IPS-15b (cell line): ENCODE measurements around the gene CXCL10.
A peak's percentile ranks its signal among the peaks of the same experiment; 100 is the strongest.
"Not testable (repeated sequence)": the region's sequence is repeated elsewhere in the genome, so short reads cannot be mapped to it uniquely, and the experiment has no call there.

ENCODE experiments used
- H3K27me3 ChIP-seq: one replicate; pipeline ENCODE4 v1.6.1; 2013; ENCODE audit warnings: low read length; ENCODE audit not compliant: control insufficient read depth, insufficient read depth
- H3K36me3 ChIP-seq: one replicate; pipeline ENCODE4 v1.6.1; 2013; ENCODE audit warnings: low read length; ENCODE audit not compliant: control insufficient read depth, insufficient read depth
- H3K4me1 ChIP-seq: one replicate; pipeline ENCODE4 v1.6.1; 2013; ENCODE audit warnings: mild to moderate bottlenecking, low read length; ENCODE audit not compliant: control insufficient read depth, insufficient read depth
- H3K4me3 ChIP-seq: one replicate; pipeline ENCODE4 v1.5.1; 2013; ENCODE audit warnings: low read depth, low read length
- H3K9ac ChIP-seq: one replicate; pipeline ENCODE4 v1.6.1; 2013; ENCODE audit warnings: low read depth, mild to moderate bottlenecking, low read length
- H3K9me3 ChIP-seq: one replicate; pipeline ENCODE4 v1.6.1; 2013; ENCODE audit warnings: mild to moderate bottlenecking, low read length; ENCODE audit not compliant: control insufficient read depth, insufficient read depth

The CXCL10 gene

GRCh38 chr4:76053730-76054129, 30.4 kb upstream of the CXCL10 start:
- Histone ChIP-seq H3K27me3 (no peaks in the 10 kb centered on the region), H3K4me3 (no peak overlapping the region), H3K4me1 (peaks cover 20% of the 10 kb centered on the region), H3K9ac (no peak overlapping the region), H3K36me3 (no peaks in the 10 kb centered on the region), H3K9me3 (no peaks in the 10 kb centered on the region)

- H3K27me3 ChIP-seq, H3K4me3 ChIP-seq, H3K4me1 ChIP-seq, H3K9ac ChIP-seq, H3K36me3 ChIP-seq, H3K9me3 ChIP-seq: not testable (repeated sequence)
Observed at GRCh38 chr4:76050560-76051050, 27.3 kb upstream of the CXCL10 start.

- not testable (repeated sequence) for H3K9me3 ChIP-seq, H3K36me3 ChIP-seq, H3K9ac ChIP-seq, H3K4me1 ChIP-seq, H3K27me3 ChIP-seq
- H3K4me3 ChIP-seq, result peak overlapping the region; percentile 8
Observed at GRCh38 chr4:76049860-76050416, 26.6 kb upstream of the CXCL10 start.

DNA sequence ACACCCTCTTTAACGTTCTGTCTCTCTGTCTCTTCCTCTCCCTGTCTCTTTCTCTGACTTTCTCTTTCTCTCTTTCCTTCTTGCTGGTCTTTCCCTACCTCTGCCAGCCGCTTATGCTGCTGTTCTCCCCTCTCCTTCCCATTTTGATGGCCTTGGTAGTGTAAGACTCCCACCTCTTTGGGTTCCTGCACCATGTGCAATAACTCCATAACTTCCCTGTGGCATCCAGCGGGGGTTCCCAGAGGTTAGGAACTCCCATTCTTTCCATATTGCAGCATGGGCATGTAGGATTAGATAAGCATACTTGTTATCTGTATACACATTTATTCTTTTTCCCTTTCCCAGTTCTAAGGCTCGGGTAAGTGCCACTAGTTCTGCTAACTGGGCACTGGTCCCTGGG, 21.4 kb upstream of the CXCL10 start:
- not testable (repeated sequence) for H3K9ac ChIP-seq, H3K4me3 ChIP-seq, H3K9me3 ChIP-seq, H3K4me1 ChIP-seq, H3K36me3 ChIP-seq, H3K27me3 ChIP-seq

GRCh38 chr4:76043306-76043705, 20.0 kb upstream of the CXCL10 start:
- H3K4me1 ChIP-seq, H3K27me3 ChIP-seq, H3K9me3 ChIP-seq, H3K9ac ChIP-seq, H3K4me3 ChIP-seq, H3K36me3 ChIP-seq: not testable (repeated sequence)

DNA sequence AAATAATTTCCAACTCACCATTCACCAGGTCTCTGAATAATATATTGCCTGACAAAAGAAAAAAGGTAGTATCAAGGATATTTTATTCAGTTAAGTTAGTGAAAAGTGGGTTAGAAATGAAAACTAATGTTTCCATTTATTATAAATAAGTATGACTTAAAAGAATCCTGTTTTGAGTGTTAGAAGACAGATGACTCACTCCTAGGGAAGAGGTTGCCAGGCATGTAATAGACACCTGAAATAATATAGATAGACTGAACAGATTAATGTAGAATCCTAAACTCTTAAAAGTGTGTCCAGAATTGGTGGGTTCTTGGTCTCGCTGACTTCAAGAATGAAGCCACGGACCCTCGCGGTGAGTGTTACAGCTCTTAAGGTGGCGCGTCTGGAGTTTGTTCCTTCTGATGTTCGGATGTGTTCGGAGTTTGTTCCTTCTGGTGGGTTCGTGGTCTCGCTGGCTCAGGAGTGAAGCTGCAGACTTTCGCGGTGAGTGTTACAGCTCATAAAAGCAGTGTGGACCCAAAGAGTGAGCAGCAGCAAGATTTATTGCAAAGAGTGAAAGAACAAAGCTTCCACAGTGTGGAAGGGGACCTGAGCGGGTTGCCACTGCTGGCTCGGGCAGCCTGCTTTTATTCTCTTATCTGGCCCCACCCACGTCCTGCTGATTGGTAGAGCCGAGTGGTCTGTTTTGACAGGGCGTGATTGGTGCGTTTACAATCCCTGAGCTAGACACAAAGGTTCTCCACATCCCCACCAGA, 19.1 kb upstream of the CXCL10 start:
- H3K4me3 ChIP-seq, H3K27me3 ChIP-seq, H3K36me3 ChIP-seq, H3K4me1 ChIP-seq, H3K9ac ChIP-seq, H3K9me3 ChIP-seq: not testable (repeated sequence)

- Histone ChIP-seq H3K36me3 (no peaks in the 10 kb centered on the region), H3K4me1 (no peaks in the 10 kb centered on the region), H3K4me3 (no peak overlapping the region), H3K27me3 (no peaks in the 10 kb centered on the region), H3K9ac (no peak overlapping the region), H3K9me3 (no peaks in the 10 kb centered on the region)
Observed at GRCh38 chr4:76036855-76037254, 13.6 kb upstream of the CXCL10 start.

GRCh38 chr4:76035799-76036380, 12.6 kb upstream of the CXCL10 start, which contains the start of gene CXCL11:
TSS of gene CXCL11 (minus strand) at chr4:76036070. CDS start at chr4:76035987, 83 bp downstream.
- Histone ChIP-seq H3K4me3 (no peak within 1 kb of the TSS), H3K9ac (no peak within 1 kb of the TSS), H3K4me1 (no peaks in the 10 kb centered on the region), H3K9me3 (no peaks in the 10 kb centered on the region), H3K36me3 (no peaks in the 10 kb centered on the region), H3K27me3 (no peaks in the 10 kb centered on the region)

- H3K9ac ChIP-seq, result no peak overlapping the region
- no peaks in the 10 kb centered on the region for H3K9me3 ChIP-seq
- no peak overlapping the region for H3K4me3 ChIP-seq
- no peaks in the 10 kb centered on the region for H3K4me1 ChIP-seq
- H3K27me3 ChIP-seq, result no peaks in the 10 kb centered on the region
- H3K36me3 ChIP-seq, result no peaks in the 10 kb centered on the region
Observed at GRCh38 chr4:76035141-76035540, 11.8 kb upstream of the CXCL10 start.

GRCh38 chr4:76029300-76029699, 6.0 kb upstream of the CXCL10 start:
- Histone ChIP-seq H3K4me1 (no peaks in the 10 kb centered on the region), H3K27me3 (no peaks in the 10 kb centered on the region), H3K9me3 (no peaks in the 10 kb centered on the region), H3K36me3 (no peaks in the 10 kb centered on the region), H3K4me3 (no peak overlapping the region), H3K9ac (no peak overlapping the region)

DNA sequence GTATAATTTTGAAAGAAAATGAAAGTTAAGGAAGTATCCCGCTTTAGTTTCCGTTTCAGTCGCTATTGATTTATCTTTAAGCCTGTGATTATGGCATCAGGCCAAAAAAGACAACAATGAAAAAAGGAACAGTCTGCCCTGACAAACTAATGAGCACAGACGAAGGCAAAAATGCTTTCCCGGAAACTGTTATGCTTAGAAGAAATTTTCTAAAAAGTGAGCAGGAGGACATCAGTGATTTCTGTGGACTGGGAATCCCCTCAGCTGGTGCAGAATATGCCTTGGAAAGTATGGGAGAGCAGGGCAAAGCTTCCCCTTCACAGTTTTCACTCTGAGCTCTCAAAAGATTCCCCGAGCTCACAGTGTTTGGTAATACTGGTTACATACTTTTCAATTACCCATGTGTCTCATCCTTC, 5.1 kb upstream of the CXCL10 start:
- H3K9me3 ChIP-seq, result no peaks in the 10 kb centered on the region
- no peaks in the 10 kb centered on the region for H3K27me3 ChIP-seq
- no peaks in the 10 kb centered on the region for H3K4me1 ChIP-seq
- H3K36me3 ChIP-seq, result no peaks in the 10 kb centered on the region
- H3K4me3 ChIP-seq, result no peak overlapping the region
- H3K9ac ChIP-seq, result no peak overlapping the region

DNA sequence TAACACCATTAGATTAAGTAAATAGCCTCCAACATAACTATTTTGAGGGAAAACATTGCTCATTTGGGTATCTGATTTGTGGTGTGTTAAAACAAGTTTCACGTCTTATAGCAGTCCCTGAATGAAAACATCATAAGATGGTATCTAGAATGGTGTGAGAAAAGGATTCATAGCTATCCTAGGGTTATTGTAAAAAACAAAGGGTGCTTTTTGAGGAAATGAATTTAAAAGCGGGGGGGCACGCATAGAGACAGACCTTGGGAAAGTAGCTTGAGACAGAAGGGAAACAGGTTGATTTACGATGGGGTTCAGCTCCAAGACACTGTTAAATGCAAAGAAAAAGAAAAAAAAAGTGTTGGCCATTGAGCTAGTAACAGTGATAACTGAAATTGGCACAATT, 768 bp upstream of the CXCL10 start:
- Histone ChIP-seq H3K4me3 (no peak overlapping the region), H3K9ac (no peak overlapping the region), H3K27me3 (no peaks in the 10 kb centered on the region), H3K9me3 (no peaks in the 10 kb centered on the region), H3K36me3 (no peaks in the 10 kb centered on the region), H3K4me1 (no peaks in the 10 kb centered on the region)
